Activated B cell treated with CpG ODN at 0.5 μM for 24 hours (primary cell): ENCODE data around the gene FAM78B. TPM values are rescaled to one million over a fixed set of nuclear protein-coding genes. Genes with fewer than 3 reads are reported as not detected.

Experiments
- ATAC-seq: fragments of 200-7000 bp; cut with Tn5 transposase; one replicate; pipeline ENCODE4 v1.10.0; 2021; ENCODE audit warnings: low read depth, mild to moderate bottlenecking, moderate library complexity
- CTCF ChIA-PET: fragments of 350-600 bp; sonication (Branson Sonifier 250); formaldehyde crosslinking; loops from one replicate; lab custom pipeline; 2021; ENCODE audit warnings: antibody characterized with exemption; lab: Charles Lee
- POLR2A ChIA-PET: fragments of 350-600 bp; sonication (Branson Sonifier 250); formaldehyde crosslinking; loops from one replicate; lab custom pipeline; 2021; ENCODE audit warnings: antibody characterized with exemption; lab: Charles Lee
- DNase-seq: peaks from one replicate; pipeline ENCODE4 v3.0.0; 2022
- H3K27ac Mint-ChIP-seq: one replicate; pipeline ENCODE4 v1.8.0; 2020; ENCODE audit warnings: mixed read lengths
- H3K27me3 Mint-ChIP-seq: one replicate; pipeline ENCODE4 v1.8.0; 2021; ENCODE audit warnings: mixed read lengths
- H3K36me3 Mint-ChIP-seq: one replicate; pipeline ENCODE4 v1.8.0; 2021; ENCODE audit warnings: low read depth, mixed read lengths
- H3K4me1 Mint-ChIP-seq: one replicate; pipeline ENCODE4 v1.8.0; 2021; ENCODE audit warnings: mixed read lengths
- H3K4me3 Mint-ChIP-seq: one replicate; pipeline ENCODE4 v1.8.0; 2020; ENCODE audit warnings: mild to moderate bottlenecking, mixed read lengths
- H3K9me3 Mint-ChIP-seq: one replicate; pipeline ENCODE4 v1.8.0; 2020; ENCODE audit warnings: mixed read lengths
- intact Hi-C: fragments of 100-400 bp; cut with micrococcal nuclease; formaldehyde crosslinking; loops from one replicate; pipeline ENCODE4 v1.15.1; 2024
- total RNA-seq: library from RNA; stranded (reverse); gene quantifications from 2 replicates; pipeline ENCODE4 v1.2.3, GENCODE V29; 2022
- TF ChIP-seq, protein P1 (sequence below): fragments of 200-600 bp; IDR thresholded peaks from one replicate; pipeline ENCODE4 v1.8.0; 2022; ENCODE audit warnings: antibody characterized with exemption, mild to moderate bottlenecking

FAM78B gene
- total RNA-seq, 1 donor from 2014 or later = 1.00 TPM

DNA sequence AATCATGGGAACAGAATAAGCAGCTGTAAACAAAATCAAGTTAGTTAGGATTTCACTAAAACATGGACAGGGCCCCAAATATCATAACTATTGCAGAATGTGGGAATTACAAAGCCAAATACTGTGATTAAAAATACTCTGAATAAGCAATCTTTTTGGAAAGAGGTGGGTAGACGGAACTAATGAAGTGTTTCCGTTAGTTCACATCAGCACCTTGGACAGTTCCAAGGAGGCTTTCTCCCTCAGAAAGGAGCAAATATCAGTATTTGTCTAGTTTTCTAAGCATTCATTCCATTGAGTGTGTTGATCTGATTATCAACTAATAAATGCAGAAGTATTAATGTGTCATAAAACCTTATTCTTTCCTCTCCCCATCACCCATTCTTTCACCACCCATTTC is 97.4 kb downstream of the FAM78B start:
- TF ChIP-seq, protein P1, sequence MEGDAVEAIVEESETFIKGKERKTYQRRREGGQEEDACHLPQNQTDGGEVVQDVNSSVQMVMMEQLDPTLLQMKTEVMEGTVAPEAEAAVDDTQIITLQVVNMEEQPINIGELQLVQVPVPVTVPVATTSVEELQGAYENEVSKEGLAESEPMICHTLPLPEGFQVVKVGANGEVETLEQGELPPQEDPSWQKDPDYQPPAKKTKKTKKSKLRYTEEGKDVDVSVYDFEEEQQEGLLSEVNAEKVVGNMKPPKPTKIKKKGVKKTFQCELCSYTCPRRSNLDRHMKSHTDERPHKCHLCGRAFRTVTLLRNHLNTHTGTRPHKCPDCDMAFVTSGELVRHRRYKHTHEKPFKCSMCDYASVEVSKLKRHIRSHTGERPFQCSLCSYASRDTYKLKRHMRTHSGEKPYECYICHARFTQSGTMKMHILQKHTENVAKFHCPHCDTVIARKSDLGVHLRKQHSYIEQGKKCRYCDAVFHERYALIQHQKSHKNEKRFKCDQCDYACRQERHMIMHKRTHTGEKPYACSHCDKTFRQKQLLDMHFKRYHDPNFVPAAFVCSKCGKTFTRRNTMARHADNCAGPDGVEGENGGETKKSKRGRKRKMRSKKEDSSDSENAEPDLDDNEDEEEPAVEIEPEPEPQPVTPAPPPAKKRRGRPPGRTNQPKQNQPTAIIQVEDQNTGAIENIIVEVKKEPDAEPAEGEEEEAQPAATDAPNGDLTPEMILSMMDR = no peak
- intact Hi-C loops = no loop called here
- H3K9me3 Mint-ChIP-seq = no peaks in the 10 kb centered on the region
- no peaks in the 10 kb centered on the region for H3K4me1 Mint-ChIP-seq
- ATAC-seq = no peak
- no peaks in the 10 kb centered on the region for H3K27me3 Mint-ChIP-seq
- no peak overlapping the region for H3K27ac Mint-ChIP-seq
- no peak overlapping the region for H3K4me3 Mint-ChIP-seq
- no peak for DNase-seq
- CTCF ChIA-PET = no interaction called here
- POLR2A ChIA-PET = no interaction called here
- no peaks in the 10 kb centered on the region for H3K36me3 Mint-ChIP-seq

DNA sequence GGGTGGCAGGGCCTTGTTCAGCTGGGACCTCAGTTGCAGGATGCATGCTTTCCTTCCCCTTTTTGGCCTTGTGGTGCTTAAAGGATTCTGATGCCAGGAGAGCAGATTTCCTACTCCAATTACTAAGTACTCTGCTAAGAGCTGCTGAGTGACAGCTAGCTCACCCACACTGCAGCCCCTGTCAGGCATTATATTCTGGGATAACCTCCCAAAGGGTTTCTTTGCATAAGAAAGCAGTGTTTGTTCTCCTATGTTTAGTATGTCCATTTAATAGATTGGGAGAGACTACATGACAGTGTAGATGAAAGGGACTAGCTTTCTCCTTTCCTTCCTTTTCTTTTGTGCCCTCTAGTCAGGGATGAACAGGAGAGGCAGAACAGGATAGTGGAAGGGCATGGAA is 100.7 kb downstream of the FAM78B start:
- no peak overlapping the region for H3K4me3 Mint-ChIP-seq
- ChIA-PET POLR2A (no interaction called here), CTCF (no interaction called here)
- no peak overlapping the region for H3K27ac Mint-ChIP-seq
- TF ChIP-seq, protein P1 = no peak
- H3K9me3 Mint-ChIP-seq = no peaks in the 10 kb centered on the region
- no peaks in the 10 kb centered on the region for H3K27me3 Mint-ChIP-seq
- H3K4me1 Mint-ChIP-seq = no peaks in the 10 kb centered on the region
- ATAC-seq (no peak), DNase-seq (no peak)
- no peaks in the 10 kb centered on the region for H3K36me3 Mint-ChIP-seq
- intact Hi-C loops = no loop called here

DNA sequence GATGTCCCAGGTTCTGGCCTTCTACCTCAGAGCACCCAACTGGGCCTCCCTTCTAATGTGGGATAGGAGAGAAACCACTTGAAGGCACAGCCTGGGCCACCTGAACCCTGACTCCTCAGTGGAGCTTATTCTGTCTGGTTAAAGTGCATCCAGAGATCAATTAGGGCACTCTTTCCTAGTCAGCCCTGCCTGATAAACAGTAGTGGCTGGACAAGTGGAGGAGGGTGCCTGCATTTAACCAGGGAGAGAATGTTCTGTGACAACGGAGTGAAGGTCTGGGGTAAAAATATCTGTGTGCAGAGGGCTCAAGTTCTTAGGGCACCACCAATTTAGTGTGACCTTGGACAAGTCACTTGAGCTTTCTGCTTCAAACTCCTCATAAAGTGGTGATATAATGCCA is 101.8 kb downstream of the FAM78B start:
- DNase-seq = no peak
- no peaks in the 10 kb centered on the region for H3K36me3 Mint-ChIP-seq
- no peak for ATAC-seq
- intact Hi-C loops = no loop called here
- TF ChIP-seq, protein P1 = no peak
- H3K4me3 Mint-ChIP-seq = no peak overlapping the region
- H3K27me3 Mint-ChIP-seq = peaks cover under 1% of the 10 kb centered on the region
- POLR2A ChIA-PET = no interaction called here
- CTCF ChIA-PET = no interaction called here
- no peaks in the 10 kb centered on the region for H3K9me3 Mint-ChIP-seq
- H3K4me1 Mint-ChIP-seq = no peaks in the 10 kb centered on the region
- H3K27ac Mint-ChIP-seq = no peak overlapping the region

DNA sequence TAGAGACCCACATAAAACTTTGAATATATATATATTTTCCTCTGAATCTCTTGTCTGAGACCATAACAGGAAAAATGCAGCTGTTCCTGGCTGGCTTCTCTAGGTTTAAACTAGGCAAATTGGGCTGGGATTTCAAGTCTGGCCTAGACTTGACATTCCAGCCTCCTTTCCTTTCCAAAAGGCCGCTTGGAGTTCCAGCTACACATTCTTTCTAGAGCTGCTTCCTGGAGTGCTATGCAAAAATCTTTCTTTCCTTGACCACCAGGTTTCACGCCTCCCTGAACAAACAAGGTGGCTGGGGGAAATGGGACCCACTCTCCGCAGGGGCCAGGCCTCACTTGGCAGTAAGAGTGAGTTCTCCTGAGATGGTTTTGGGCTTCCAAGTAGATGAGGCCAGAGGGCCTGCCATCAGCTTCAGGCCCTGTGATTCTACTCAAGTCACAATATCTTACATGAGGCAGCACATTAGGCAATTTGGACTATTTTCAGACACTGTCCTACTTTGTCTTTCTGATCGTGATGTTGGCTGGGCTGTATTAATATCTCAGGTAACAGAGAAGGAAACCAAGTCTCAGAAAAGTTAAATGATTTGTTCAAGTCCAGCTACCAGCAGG is 102.4 kb downstream of the FAM78B start:
- peaks cover 1% of the 10 kb centered on the region for H3K27me3 Mint-ChIP-seq
- H3K27ac Mint-ChIP-seq = no peak overlapping the region
- H3K4me1 Mint-ChIP-seq = no peaks in the 10 kb centered on the region
- ChIA-PET POLR2A (no interaction called here), CTCF (no interaction called here)
- H3K9me3 Mint-ChIP-seq = no peaks in the 10 kb centered on the region
- DNase-seq (no peak), ATAC-seq (no peak)
- TF ChIP-seq, protein P1 = no peak
- no peaks in the 10 kb centered on the region for H3K36me3 Mint-ChIP-seq
- intact Hi-C loops = no loop called here
- no peak overlapping the region for H3K4me3 Mint-ChIP-seq

DNA sequence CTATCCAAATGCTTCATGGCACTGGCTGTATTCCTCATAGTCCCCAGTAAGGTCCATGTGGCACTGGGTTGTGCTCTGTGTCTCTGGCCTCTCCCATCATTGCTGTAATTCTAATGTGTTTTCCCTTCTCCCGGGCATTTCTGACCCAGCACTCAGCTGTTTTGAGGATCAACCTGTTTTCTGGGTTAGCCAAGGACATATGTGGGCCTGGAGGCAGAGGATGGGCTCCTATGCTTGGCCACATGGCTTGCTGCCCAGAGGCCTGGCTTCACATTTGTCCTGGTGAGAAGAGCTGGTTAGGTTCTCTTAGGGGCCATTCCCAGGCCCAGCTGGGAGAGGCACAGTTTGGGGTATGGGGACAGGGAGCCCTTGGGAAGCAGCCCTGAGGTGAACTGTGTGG is 103.1 kb downstream of the FAM78B start:
- DNase-seq = no peak
- Mint-ChIP-seq H3K27me3 (peaks cover 1% of the 10 kb centered on the region), H3K4me3 (no peak overlapping the region), H3K4me1 (no peaks in the 10 kb centered on the region), H3K9me3 (no peaks in the 10 kb centered on the region), H3K36me3 (no peaks in the 10 kb centered on the region), H3K27ac (no peak overlapping the region)
- POLR2A ChIA-PET = no interaction called here
- TF ChIP-seq, protein P1 = no peak
- no peak for ATAC-seq
- CTCF ChIA-PET = no interaction called here
- intact Hi-C loops = no loop called here
